ENCODE measurements around the gene CD70.

DNA sequence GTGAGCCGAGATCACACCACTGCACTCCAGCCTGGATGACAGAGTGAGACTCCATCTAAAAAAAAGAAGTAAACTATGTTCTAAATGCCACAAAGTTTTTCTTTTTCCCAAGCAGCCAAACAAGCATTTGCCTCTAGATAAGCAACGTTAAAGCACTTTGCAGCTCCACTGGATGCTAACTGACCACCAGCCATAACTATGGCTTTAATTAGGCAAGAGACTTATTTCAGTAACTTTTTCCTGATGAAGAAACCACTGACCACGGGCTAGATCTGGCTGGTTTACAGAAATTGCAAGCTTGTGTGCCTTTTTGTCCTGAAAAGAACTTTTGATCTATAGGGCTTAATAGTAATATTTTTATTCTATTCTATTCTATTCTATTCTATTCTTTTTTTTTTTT is 22.1 kb downstream of the CD70 start:
- TF ChIP-seq CTCF (IDR thresholded peaks at IDR 0.05) = no peak
- no peak for TF ChIP-seq EZH2 (IDR thresholded peaks at IDR 0.05; ENCODE audit: borderline replicate concordance, insufficient read depth, low read depth, low read length, poor library complexity, severe bottlenecking)
